ENCODE results near the gene ZNF326. TPM values are rescaled to one million over a fixed set of nuclear protein-coding genes. Genes with fewer than 3 reads are reported as not detected.

Gene ZNF326
- total and polyA plus RNA-seq, 8 donors, result 12.7 to 96.4 (median 73.5) TPM

DNA sequence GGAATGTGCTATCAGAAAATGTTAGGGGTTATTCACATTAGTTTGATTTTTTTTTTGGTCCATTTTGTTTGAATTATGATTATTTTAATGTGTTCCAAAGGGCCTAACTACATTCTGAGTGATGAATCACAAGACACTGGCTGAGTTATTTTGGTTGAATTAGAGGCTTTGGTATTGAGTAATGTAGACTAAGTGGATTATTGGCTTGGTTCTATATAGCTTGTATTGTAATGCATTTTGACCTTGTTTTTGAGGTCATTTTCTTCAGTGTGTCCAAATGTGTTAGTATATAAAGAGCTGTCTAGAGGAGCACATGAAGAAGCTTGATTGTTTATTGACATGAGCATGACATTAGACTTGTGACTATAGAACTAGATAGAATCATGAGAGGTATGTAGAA, 3.4 kb downstream of the ZNF326 start:
- intact Hi-C loops (cut with DNase I), result no loop called here
- TF ChIP-seq, protein P1, sequence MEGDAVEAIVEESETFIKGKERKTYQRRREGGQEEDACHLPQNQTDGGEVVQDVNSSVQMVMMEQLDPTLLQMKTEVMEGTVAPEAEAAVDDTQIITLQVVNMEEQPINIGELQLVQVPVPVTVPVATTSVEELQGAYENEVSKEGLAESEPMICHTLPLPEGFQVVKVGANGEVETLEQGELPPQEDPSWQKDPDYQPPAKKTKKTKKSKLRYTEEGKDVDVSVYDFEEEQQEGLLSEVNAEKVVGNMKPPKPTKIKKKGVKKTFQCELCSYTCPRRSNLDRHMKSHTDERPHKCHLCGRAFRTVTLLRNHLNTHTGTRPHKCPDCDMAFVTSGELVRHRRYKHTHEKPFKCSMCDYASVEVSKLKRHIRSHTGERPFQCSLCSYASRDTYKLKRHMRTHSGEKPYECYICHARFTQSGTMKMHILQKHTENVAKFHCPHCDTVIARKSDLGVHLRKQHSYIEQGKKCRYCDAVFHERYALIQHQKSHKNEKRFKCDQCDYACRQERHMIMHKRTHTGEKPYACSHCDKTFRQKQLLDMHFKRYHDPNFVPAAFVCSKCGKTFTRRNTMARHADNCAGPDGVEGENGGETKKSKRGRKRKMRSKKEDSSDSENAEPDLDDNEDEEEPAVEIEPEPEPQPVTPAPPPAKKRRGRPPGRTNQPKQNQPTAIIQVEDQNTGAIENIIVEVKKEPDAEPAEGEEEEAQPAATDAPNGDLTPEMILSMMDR (IDR thresholded peaks at IDR 0.05), result no peak
- H3K36me3 ChIP-seq, result no peaks in the 10 kb centered on the region
- peaks cover 15 to 46% of the 10 kb centered on the region in 2 donors for H3K4me1 ChIP-seq
- no peak overlapping the region for H3K4me3 ChIP-seq
- DNase-seq (no peak), ATAC-seq (no peak)
- H3K9me3 ChIP-seq, result no peaks in the 10 kb centered on the region
- H3K27ac ChIP-seq, result no peak overlapping the region
- H3K27me3 ChIP-seq, result no peaks in the 10 kb centered on the region

- Histone ChIP-seq H3K27me3 (no peaks in the 10 kb centered on the region), H3K4me1 (peaks cover 15 to 49% of the 10 kb centered on the region in 2 donors), H3K36me3 (no peaks in the 10 kb centered on the region), H3K4me3 (no peak overlapping the region), H3K9me3 (no peaks in the 10 kb centered on the region), H3K27ac (no peak overlapping the region)
- DNase-seq, result no peak
- TF ChIP-seq, protein P1 (IDR thresholded peaks at IDR 0.05), result no peak
- no peak for ATAC-seq
- intact Hi-C loops (cut with DNase I), result no loop called here
Observed at GRCh38 chr1:89999208-89999607, 4.3 kb downstream of the ZNF326 start.

- no peaks in the 10 kb centered on the region for H3K36me3 ChIP-seq
- intact Hi-C loops (cut with DNase I), result no loop called here
- ATAC-seq, result no peak
Observed at GRCh38 chr1:89999628-90000027, 4.7 kb downstream of the ZNF326 start.

DNA sequence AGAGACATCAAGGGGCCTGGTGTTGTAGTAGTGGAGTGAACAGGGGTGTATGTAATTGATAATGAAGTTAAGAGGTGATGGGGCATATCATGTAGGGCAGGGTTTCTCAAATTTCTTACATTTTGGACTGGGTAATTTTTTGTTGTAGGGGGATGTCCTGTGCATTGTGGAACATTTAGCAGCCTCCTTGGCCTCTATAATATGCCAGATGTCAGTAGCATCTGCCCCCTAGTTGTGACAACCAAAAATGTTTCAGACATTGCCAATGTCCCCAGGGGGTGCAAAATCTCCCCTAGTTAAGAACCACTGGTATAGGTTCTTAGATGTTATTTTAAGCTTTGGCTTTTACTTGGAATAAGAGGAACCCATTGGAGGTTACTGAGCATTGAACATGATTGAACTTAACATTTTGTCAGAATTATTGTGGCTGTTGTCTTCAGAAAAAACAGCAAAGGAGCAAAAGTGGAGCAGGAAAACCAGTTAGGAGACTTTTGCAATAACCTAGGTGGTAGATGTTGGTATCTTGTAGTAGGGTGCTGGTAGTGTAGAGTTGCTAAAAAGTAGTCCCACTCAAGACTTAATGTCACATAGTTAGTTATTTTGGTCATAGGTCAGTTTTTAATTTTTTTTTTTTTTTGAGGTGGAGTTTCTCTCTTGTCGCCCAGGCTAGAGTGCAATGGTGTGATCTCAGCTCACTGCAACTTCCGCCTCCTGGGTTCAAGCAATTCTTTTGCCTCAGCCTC, 6.2 kb downstream of the ZNF326 start:
- no peak for ATAC-seq
- Histone ChIP-seq H3K27me3 (no peaks in the 10 kb centered on the region), H3K27ac (no peak overlapping the region), H3K9me3 (no peaks in the 10 kb centered on the region), H3K4me3 (no peak overlapping the region), H3K36me3 (peaks cover 0 to 4% of the 10 kb centered on the region in 2 donors), H3K4me1 (peaks cover 14 to 45% of the 10 kb centered on the region in 2 donors)
- intact Hi-C loops (cut with DNase I), result no loop called here
- no peak for DNase-seq
- TF ChIP-seq, protein P1 (IDR thresholded peaks at IDR 0.05), result no peak

More at GRCh38 chr1:89999628-90000027, 4.7 kb downstream of the ZNF326 start:
- Histone ChIP-seq H3K4me3 (no peak overlapping the region), H3K27me3 (no peaks in the 10 kb centered on the region), H3K4me1 (peaks cover 15 to 49% of the 10 kb centered on the region in 2 donors), H3K27ac (no peak overlapping the region), H3K9me3 (no peaks in the 10 kb centered on the region)
- TF ChIP-seq, protein P1 (IDR thresholded peaks at IDR 0.05), result no peak
- no peak for DNase-seq

GRCh38 chr1:90007979-90008404, 13.1 kb downstream of the ZNF326 start:
- Histone ChIP-seq H3K36me3 (peaks cover 0 to 41% of the 10 kb centered on the region in 2 donors), H3K27ac (no peak overlapping the region), H3K27me3 (no peaks in the 10 kb centered on the region), H3K9me3 (no peaks in the 10 kb centered on the region), H3K4me1 (peaks cover 0 to 14% of the 10 kb centered on the region in 2 donors), H3K4me3 (no peak overlapping the region)
- DNase-seq (no peak), ATAC-seq (no peak)
- TF ChIP-seq, protein P1 (IDR thresholded peaks at IDR 0.05), result no peak
- intact Hi-C loops (cut with DNase I), result no loop called here
